ENCODE measurements around the gene NMRK1.
A peak's percentile ranks its signal among the peaks of the same experiment; 100 is the strongest.

The NMRK1 gene

GRCh38 chr9:75054368-75055001 is 33.5 kb downstream of the NMRK1 start:
- DNase-seq = no peak

GRCh38 chr9:75053869-75054268 is 34.1 kb downstream of the NMRK1 start:
- no peak for DNase-seq

GRCh38 chr9:75051285-75051684 is 36.7 kb downstream of the NMRK1 start:
- no peak for DNase-seq

GRCh38 chr9:75047506-75047905 is 40.4 kb downstream of the NMRK1 start:
- DNase-seq = no peak

GRCh38 chr9:75046725-75047345 is 41.1 kb downstream of the NMRK1 start:
- DNase-seq = no peak

GRCh38 chr9:75041041-75041440 is 46.9 kb downstream of the NMRK1 start:
- no peak for DNase-seq

GRCh38 chr9:75039801-75040200 is 48.2 kb downstream of the NMRK1 start:
- DNase-seq = no peak

GRCh38 chr9:75039009-75039408 is 48.9 kb downstream of the NMRK1 start:
- DNase-seq = no peak

GRCh38 chr9:75036793-75037192 is 51.2 kb downstream of the NMRK1 start:
- no peak for DNase-seq

GRCh38 chr9:75033791-75034473 is 54.0 kb downstream of the NMRK1 start:
- DNase-seq = no peak

- peak; percentile 44 for DNase-seq
Measured at GRCh38 chr9:75027187-75028107, 60.5 kb downstream of the NMRK1 start.

GRCh38 chr9:75023846-75024245 is 64.1 kb downstream of the NMRK1 start:
- no peak for DNase-seq

GRCh38 chr9:75019654-75020053 is 68.3 kb downstream of the NMRK1 start:
- DNase-seq = no peak

GRCh38 chr9:75019022-75019421 is 68.9 kb downstream of the NMRK1 start:
- DNase-seq = no peak

GRCh38 chr9:75017378-75017777 is 70.6 kb downstream of the NMRK1 start:
- no peak for DNase-seq

- DNase-seq = no peak
Measured at GRCh38 chr9:75013735-75014134, 74.2 kb downstream of the NMRK1 start.

Measured in CD4-positive, alpha-beta T cell treated with Interleukin-15 for 1 hour (primary cell).